Retina (tissue), 1 donor: ENCODE results near the gene MAMDC2.
A peak's percentile ranks its signal among the peaks of the same experiment; 100 is the strongest.

Experiments
- DNase-seq: peaks from one replicate; pipeline ENCODE4 v3.0.0-alpha.2; 2016

Gene MAMDC2

GRCh38 chr9:70066874-70067273, 23.2 kb downstream of the MAMDC2 start:
- no peak for DNase-seq

GRCh38 chr9:70069704-70070103, 26.1 kb downstream of the MAMDC2 start:
- DNase-seq, result no peak

- no peak for DNase-seq
These were observed 29.5 kb downstream of the MAMDC2 start for GRCh38 chr9:70073193-70073592.

GRCh38 chr9:70073756-70074155, 30.1 kb downstream of the MAMDC2 start:
- DNase-seq, result no peak

GRCh38 chr9:70076678-70077077, 33.0 kb downstream of the MAMDC2 start:
- DNase-seq, result no peak

GRCh38 chr9:70079417-70080037, 35.9 kb downstream of the MAMDC2 start:
- DNase-seq, result peak; percentile 48

GRCh38 chr9:70080481-70081119, 37.0 kb downstream of the MAMDC2 start:
- peak; percentile 24 for DNase-seq

- DNase-seq, result no peak
These were observed 37.5 kb downstream of the MAMDC2 start for GRCh38 chr9:70081120-70081495.

GRCh38 chr9:70083429-70083828, 39.8 kb downstream of the MAMDC2 start:
- peak; percentile 32 for DNase-seq

GRCh38 chr9:70085241-70085640, 41.6 kb downstream of the MAMDC2 start:
- no peak for DNase-seq

- DNase-seq, result no peak
These were observed 47.5 kb downstream of the MAMDC2 start for GRCh38 chr9:70091103-70091502.

- DNase-seq, result no peak
These were observed 47.9 kb downstream of the MAMDC2 start for GRCh38 chr9:70091572-70091971.

GRCh38 chr9:70092190-70092589, 48.5 kb downstream of the MAMDC2 start:
- no peak for DNase-seq

- DNase-seq, result no peak
These were observed 49.4 kb downstream of the MAMDC2 start for GRCh38 chr9:70093095-70093494.

- no peak for DNase-seq
These were observed 50.3 kb downstream of the MAMDC2 start for GRCh38 chr9:70093944-70094343.

GRCh38 chr9:70094747-70095146, 51.1 kb downstream of the MAMDC2 start:
- DNase-seq, result no peak

- DNase-seq, result no peak
These were observed 53.5 kb downstream of the MAMDC2 start for GRCh38 chr9:70097187-70097586.

GRCh38 chr9:70100362-70100761, 56.7 kb downstream of the MAMDC2 start:
- no peak for DNase-seq

- no peak for DNase-seq
These were observed 57.6 kb downstream of the MAMDC2 start for GRCh38 chr9:70101265-70101664.

- DNase-seq, result no peak
These were observed 61.5 kb downstream of the MAMDC2 start for GRCh38 chr9:70105147-70105546.

- no peak for DNase-seq
These were observed 62.9 kb downstream of the MAMDC2 start for GRCh38 chr9:70106571-70106970.

GRCh38 chr9:70107558-70107957, 63.9 kb downstream of the MAMDC2 start:
- DNase-seq, result no peak

- DNase-seq, result no peak
These were observed 64.5 kb downstream of the MAMDC2 start for GRCh38 chr9:70108181-70108580.

GRCh38 chr9:70110194-70111041, 66.8 kb downstream of the MAMDC2 start:
- peak; percentile 70 for DNase-seq
